HL-60 (cell line): ENCODE data around the gene EFNA2.

Experiments
- CTCF ChIP-seq: IDR thresholded peaks from one replicate; pipeline ENCODE4 v1.5.1; 2011; ENCODE audit warnings: low read length, control low read depth, inconsistent platforms; ENCODE audit not compliant: insufficient read depth
- GABPA ChIP-seq: IDR thresholded peaks from 2 replicates; pipeline ENCODE4 v1.6.1; 2012; ENCODE audit warnings: low read depth
- POLR2AphosphoS5 ChIP-seq: IDR thresholded peaks from 2 replicates; pipeline ENCODE4 v1.6.1; 2012; ENCODE audit warnings: low read depth
- REST ChIP-seq: IDR thresholded peaks from 2 replicates; pipeline ENCODE4 v1.6.1; 2012; ENCODE audit warnings: low read depth; ENCODE audit not compliant: insufficient replicate concordance

- TF ChIP-seq GABPA (no peak), CTCF (no peak), POLR2AphosphoS5 (no peak), REST (no peak)
These were observed 37.9 kb upstream of the EFNA2 start for GRCh38 chr19:1247748-1248138.
